GM18505 (cell line): Measurements from ENCODE around the gene NSUN6.
"Not testable (repeated sequence)": the region's sequence is repeated elsewhere in the genome, so short reads cannot be mapped to it uniquely, and the experiment has no call there.

Source experiments
- ATAC-seq: cut with Tn5 transposase; IDR thresholded peaks from one replicate; pipeline ENCODE4 v1.9.1; 2021; ENCODE audit not compliant: unreplicated experiment
- POLR2A ChIP-seq: IDR thresholded peaks from 4 replicates; pipeline ENCODE4 v1.6.1; 2011; ENCODE audit warnings: borderline replicate concordance; ENCODE audit not compliant: insufficient read depth, insufficient read length; ENCODE audit errors: extremely low read depth

The NSUN6 gene

DNA sequence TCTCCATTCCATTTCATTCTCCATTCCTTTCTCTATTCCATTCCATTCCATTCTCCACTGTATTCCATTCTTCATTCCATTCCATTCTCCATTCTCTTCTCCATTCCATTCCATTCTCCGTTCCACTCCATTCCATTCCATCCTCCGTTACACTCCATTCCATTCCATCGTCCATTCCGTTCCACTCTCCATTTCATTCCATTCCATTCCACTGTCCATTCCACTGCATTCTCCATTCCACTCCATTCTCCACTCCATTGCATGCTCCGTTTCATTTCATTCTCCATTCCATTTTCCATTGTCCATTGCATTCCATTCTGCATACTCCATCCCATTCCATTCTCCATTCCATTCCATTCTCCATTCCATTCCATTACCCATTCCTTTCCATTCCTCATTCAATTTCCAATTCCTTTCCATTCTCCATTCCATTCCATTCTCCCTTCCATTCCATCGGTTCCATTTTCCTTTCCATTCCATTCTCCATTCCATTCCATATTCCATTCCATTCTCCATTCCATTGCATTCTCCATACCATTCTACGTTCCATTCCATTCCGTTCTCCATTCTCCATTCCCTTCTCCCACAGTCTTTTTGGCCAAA is 78.3 kb downstream of the NSUN6 start:
- ATAC-seq, result no peak
- TF ChIP-seq POLR2A, result no peak

- TF ChIP-seq POLR2A, result no peak
- ATAC-seq, result no peak
Observed at GRCh38 chr10:18571780-18572179, 79.6 kb downstream of the NSUN6 start.

DNA sequence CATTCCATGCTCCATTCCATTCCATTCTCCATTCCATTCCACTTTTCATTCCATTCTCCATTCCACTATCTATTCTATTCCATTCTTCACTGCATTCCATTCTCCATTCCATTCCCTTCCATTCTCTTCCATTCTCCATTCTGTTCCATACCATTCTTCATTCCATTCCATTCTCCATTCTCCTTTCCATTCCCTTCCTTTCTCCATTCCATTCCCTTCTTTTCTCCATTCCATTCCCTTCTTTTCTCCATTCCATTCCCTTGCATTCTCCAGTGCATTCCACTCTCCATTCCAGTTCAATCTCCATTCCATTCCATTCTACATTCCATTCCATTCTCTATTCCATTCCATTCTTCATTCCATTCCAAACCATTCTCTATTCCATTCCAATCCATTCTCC is 80.3 kb downstream of the NSUN6 start:
- no peak for ATAC-seq
- no peak for TF ChIP-seq POLR2A

- ATAC-seq, result not testable (repeated sequence)
Observed at GRCh38 chr10:18570386-18570785, 81.0 kb downstream of the NSUN6 start.

DNA sequence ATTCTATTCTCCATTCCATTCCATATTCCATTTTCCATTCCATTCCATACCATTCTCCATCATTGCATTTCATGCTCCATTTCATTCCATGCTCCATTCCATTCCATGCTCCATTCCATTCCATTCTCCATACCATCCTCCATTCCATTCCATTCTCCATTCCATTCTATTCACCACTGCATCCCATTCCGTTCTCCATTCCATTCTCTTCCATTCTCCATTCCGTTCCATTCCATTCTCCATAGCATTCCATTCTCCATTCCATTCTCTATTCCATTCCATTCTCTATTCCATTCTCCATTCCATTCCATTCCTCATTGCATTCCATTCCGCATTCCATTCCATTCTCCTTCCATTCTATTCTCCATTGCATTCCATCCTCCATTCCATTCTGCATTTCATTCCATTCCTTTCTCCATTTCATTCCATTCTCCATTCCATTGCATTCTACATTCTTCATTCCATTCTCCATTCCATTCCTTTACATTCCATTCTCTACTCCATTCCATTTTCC is 84.0 kb downstream of the NSUN6 start:
- ATAC-seq, result no peak
- no peak for TF ChIP-seq POLR2A

- ATAC-seq, result no peak
- TF ChIP-seq POLR2A, result no peak
Observed at GRCh38 chr10:18566177-18566576, 85.2 kb downstream of the NSUN6 start.

DNA sequence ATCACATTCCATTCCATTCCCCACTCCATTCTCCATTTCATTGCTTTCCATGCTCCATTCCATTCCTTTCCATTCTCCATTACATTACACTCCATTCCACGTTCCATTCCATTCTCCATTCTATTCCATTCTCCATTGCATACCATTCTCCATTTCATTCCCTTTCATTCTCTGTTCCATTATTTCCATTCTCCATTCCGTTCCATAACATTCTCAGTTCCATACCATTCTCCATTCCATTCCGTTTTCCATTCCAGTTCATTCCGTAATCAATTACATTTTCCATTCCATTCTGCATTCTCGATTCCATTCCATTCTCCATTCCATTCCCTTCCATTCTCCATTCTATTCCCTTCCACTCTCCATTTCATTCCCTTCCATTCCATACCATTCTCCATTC is 86.4 kb downstream of the NSUN6 start:
- no peak for ATAC-seq
- no peak for TF ChIP-seq POLR2A

DNA sequence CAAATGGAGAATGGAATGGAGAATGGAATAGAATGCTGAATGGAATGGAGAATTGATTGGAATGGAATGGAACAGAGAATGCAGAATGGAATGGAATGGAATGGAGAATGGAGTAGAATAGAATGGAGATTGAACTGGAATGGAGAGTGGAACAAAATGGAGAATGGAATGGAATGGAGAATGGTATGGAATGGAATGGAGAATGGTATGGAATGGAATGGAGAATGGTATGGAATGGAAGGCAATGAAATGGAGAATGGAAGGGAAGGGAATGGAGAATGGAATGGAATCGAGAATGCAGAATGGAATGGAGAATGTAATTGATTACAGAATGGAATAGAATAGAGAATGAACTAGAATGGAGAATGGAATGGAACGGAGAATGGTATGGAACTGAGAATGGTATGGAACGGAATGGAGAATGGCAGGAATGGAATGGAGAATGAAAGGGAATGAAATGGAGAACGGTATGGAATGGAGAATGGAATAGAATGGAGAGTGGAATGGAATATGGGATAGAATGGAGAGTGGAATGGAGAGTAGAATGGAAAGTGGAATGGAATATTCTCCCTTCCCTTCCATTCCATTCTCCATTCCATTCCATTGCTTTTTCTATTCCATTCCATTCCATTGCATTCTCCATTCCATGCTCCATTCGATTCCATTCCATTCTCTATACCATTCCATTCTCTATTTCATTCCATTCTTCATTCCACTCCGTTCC is 88.2 kb downstream of the NSUN6 start:
- no peak for TF ChIP-seq POLR2A
- no peak for ATAC-seq

- TF ChIP-seq POLR2A, result no peak
- ATAC-seq, result no peak
Observed at GRCh38 chr10:18561861-18562551, 89.4 kb downstream of the NSUN6 start.

- no peak for ATAC-seq
- TF ChIP-seq POLR2A, result no peak
Observed at GRCh38 chr10:18557960-18558359, 93.4 kb downstream of the NSUN6 start.

GRCh38 chr10:18556522-18557147 is 94.8 kb downstream of the NSUN6 start:
- ATAC-seq, result no peak
- no peak for TF ChIP-seq POLR2A

DNA sequence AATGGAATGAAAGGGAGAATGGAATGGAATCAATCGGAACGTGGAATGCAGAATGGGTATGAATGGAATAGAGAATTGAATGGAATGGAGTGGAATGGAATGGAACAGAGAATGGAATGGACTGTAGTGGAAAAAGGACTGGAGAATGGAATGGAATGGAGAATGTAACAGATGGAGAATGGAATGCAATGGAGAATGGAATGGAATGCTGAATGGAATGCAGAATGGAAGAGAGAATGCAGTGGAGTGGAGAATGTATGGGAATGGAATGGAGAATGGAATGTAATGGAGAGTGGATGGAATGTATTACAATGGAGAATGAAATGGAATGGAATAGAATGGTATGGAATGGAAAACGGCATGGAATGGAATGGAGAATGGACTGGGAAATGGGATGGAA is 96.9 kb downstream of the NSUN6 start:
- no peak for ATAC-seq
- no peak for TF ChIP-seq POLR2A

DNA sequence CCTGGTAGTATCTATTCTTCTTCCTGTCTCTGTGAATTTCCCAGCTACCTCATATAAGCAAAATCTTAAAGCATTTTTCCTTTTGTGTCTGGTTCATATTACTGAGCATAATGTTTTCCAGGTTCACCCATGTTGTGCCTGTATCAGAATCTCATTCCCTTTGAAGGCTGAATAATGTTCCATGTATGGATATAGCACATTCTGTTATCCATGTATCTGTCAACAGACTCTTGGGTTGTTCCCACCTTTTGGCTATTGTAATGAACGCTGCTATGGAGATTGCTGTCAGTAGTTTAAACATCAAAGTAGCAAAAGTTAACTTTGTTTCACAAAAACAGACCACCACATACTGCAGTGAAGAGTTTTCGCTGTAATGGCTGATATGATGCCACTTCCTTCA is 99.9 kb downstream of the NSUN6 start:
- no peak for TF ChIP-seq POLR2A
- ATAC-seq, result no peak
